ENCODE measurements around the gene LENG8.

GRCh38 chr19:54480051-54480450 is 31.1 kb downstream of the LENG8 start:
- no peak for TF ChIP-seq CTCF (IDR thresholded peaks at IDR 0.05; ENCODE audit: insufficient read depth, low read length)
- no peak for TF ChIP-seq GABPA (IDR thresholded peaks at IDR 0.05; ENCODE audit: low read depth)
- no peak for TF ChIP-seq REST (IDR thresholded peaks at IDR 0.05; ENCODE audit: insufficient replicate concordance, low read depth)
- TF ChIP-seq POLR2AphosphoS5 (IDR thresholded peaks at IDR 0.05; ENCODE audit: low read depth): no peak
- TF ChIP-seq SPI1 (IDR thresholded peaks at IDR 0.05; ENCODE audit: borderline replicate concordance, low read depth): no peak

All from HL-60 (cell line).